HG02885 (cell line): ENCODE data around the gene MISP3.

Experiments used
- ATAC-seq: cut with Tn5 transposase; IDR thresholded peaks from one replicate; pipeline ENCODE4 v1.9.1; 2021; ENCODE audit warnings: mild to moderate bottlenecking; ENCODE audit not compliant: unreplicated experiment, poor library complexity

Gene MISP3

DNA sequence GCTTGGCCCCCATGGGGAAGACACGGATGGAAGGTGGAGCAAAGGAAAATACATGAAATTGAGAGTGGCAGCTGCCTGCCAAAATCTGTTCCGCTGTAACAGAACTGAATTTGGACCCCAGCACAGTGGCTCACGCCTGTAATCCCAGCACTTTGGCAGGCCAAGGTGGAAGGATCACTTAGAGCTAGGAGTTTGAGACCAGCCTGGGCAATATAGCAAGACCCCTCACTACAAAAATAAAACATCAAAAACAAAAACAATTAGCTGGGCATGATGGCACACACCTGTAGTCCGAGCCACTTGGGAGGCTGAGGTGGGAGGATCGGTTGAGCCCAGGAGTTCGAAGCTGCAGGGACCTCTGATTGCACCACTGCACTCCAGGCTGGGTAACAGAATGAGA lies 20.1 kb upstream of the MISP3 start:
- ATAC-seq: no peak

GRCh38 chr19:14053032-14053431 lies 19.6 kb upstream of the MISP3 start:
- ATAC-seq: no peak

GRCh38 chr19:14053500-14053899 lies 19.1 kb upstream of the MISP3 start:
- no peak for ATAC-seq

DNA sequence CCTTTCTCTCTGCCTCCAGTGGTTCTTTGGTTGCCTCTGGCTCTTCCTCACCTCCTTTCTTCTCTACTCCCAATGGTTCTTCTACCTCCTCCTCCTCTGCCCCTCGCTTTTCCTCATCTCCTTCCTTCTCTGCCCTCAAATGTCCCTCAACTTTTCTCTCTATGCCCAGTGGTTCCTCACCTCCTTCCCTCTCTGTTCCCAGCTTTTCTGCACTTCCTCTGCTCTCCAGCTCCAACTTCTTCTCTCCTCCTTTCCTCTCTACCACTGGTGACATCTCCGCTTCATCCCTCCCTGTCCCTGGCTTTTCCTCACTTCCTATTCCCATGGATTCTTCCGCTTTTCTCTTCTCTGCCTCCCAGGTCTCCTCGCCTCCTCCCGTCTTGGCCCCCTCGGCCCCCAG lies 18.5 kb upstream of the MISP3 start:
- no peak for ATAC-seq

GRCh38 chr19:14054721-14055120 lies 17.9 kb upstream of the MISP3 start:
- no peak for ATAC-seq

DNA sequence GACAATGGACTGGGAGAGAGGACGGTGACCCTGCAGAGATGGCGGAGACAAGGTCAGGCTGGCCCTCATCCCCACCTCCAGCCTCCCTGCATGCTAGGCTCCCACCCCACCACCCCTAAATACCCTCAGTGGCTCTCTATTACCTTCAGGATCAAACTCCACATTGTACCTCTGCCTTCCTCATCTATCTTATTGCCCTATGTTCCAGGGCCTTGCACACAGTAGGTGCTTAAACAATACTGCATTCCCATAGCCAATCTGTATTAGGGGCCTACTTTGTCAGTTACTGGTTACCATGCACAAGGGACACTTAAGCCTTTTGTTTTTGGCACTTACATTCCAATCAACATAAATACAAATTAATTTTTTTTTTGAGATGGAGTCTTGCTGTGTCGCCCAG lies 17.2 kb upstream of the MISP3 start:
- ATAC-seq: no peak

DNA sequence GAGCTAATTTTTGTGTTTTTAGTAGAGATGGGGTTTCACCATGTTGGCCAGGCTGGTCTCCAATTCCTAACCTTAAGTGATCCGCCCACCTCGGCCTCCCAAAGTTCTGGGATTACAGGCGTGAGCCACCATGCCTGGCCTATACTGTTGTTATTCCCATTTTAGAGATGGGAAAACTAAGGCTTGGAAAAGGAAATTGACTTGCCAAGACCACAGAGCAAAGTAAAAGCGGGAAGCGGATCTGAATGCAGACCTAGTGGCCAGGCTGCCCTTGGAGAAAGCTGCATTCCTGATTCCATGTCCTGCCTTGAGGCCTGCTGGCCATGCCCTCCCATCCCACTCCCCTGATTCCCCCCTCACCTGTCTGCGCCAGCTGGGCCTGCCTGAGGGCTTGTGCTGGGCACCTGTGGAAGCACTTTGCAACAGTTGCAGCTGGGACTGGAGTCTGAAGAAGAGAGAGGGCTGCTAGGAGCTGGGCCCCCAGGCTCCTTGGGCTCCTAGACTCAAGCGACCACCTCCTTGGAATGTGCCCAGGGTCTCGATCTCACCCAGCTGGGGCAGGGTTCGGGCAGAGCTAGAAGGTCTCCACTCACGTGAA lies 16.4 kb upstream of the MISP3 start:
- no peak for ATAC-seq

GRCh38 chr19:14056741-14057356 lies 15.7 kb upstream of the MISP3 start:
- no peak for ATAC-seq

- ATAC-seq: no peak
Measured at GRCh38 chr19:14058182-14059092, 14.1 kb upstream of the MISP3 start.

GRCh38 chr19:14059093-14059480 lies 13.5 kb upstream of the MISP3 start:
- no peak for ATAC-seq

DNA sequence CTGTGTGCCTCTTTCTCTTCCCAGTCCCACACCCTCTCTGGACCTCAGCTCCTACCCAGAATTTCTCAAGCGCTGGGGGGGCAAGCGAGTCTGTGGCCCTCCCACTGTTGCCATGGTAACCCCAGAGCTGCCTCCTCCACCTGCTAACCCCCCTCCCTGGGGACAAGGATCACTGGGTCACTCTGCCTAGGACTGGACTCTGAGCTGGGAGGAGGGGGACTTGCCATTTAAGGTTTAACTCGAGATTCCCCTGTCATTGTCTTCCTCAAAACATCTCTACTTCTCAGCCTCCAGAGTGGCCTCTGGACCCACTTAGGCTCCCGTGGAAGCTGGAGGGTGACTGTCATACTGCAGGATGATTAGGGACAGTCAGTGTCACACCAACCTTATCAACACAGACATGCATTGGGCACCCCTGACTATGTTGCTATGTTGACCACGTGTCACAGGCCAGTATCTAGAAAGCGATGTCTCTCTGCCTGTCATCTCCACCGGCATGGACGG lies 12.9 kb upstream of the MISP3 start:
- no peak for ATAC-seq

- ATAC-seq: no peak
Measured at GRCh38 chr19:14061081-14061749, 11.4 kb upstream of the MISP3 start.

DNA sequence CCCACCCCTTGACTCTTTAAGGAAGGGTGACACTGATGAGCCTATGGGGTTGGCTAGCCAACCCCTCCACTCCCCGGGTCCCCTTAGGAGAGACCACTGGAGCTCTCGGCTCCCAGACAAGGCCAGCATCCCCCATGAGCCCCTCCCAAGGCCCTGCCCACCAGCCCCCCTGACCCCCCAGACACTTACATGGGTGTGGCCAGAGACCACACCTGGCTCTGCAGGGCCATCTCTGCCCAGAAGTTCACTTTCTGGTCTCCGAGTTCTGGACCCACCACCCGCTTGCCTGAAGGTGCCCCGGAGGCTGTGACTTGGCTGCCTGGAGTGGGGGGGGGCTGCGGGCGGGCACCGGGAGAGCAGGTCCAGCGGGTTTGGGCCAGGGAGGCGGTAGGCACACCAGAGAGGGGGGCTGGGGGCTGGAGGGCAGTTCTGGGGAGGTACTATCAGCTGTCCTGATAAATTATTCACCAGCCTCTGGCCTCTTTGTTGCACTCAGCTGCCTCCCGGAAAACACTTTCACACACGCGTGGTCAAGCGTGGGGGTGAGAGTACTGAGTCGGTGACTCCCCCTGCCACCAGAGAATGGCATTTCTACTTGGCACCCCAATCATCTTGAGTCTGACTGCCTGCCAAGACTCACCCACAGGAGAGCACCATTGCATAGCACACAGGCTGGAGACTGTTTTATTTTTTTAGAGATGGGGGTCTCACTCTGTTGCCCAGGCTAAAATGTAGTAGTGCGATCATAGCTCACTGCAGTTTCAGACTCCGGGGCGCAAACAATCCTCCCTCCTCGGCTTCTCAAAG lies 10.6 kb upstream of the MISP3 start, which contains the start of gene PALM3:
Gene PALM3, minus strand, starts transcription at position 326 of the 807 bp plus-strand sequence. Its CDS starts 96 bp downstream, at position 230.
- no peak for ATAC-seq

DNA sequence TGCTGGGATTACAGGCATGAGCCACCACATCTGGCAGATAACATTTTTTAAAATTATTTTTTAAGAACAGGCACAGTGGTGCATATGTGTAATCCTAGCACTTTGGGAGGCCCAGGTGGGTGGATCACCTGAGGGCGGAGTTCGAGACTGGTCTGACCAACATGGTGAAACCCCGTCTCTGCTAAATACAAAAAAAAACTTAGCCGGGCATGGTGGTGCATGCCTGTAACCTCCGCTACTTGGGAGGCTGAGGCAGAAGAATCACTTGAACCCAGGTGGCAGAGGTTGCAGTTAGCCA lies 10.1 kb upstream of the MISP3 start:
- no peak for ATAC-seq

GRCh38 chr19:14063105-14063504 lies 9.5 kb upstream of the MISP3 start:
- no peak for ATAC-seq

DNA sequence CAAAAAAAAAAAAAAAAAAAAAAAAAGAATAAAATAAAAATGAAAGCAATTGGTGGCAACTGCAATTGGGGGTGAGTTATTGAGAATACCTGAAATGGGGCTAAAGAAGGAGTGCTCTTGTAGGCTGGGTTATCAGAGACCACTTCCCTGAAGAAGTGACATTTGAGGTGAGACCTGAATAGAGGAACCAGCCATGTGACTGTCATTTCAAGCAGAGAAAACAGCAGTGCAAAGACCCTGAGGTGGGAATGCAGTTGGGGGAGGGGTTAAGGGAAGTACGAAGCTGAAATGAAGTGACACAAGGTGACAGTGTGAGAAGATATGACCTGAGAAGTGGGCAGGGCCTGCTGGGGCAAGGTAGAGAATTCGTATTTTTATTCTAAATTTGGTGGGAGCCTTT lies 6.5 kb upstream of the MISP3 start:
- ATAC-seq: no peak

GRCh38 chr19:14070268-14071050 lies 2.1 kb upstream of the MISP3 start:
- ATAC-seq: no peak

- peak; percentile 63 for ATAC-seq
Measured at GRCh38 chr19:14073261-14073924, 807 bp downstream of the MISP3 start.
